Measurements from ENCODE around the gene GHITM. TPM values are rescaled to one million over a fixed set of nuclear protein-coding genes. Genes with fewer than 3 reads are reported as not detected.

Gene GHITM
- total RNA-seq, 1 donor from 2014 or later = 77.2 TPM

DNA sequence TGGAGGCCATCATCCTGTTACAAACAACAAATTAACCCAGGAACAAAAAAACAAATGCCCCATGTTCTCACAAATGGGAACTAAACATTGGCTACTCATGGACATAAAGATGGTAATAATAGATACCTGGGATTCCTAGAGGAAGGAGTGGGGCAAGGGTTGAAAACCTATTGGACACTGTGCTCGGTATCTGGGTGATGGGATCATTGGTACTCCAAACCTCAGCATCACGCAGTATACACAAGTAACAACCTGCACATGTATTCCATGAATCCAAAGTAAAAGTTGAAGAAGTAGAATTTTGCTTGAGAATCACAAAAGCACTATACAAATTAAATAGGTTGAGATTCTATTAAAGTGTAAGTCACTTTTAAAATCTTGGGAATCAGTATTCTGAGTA is 16.7 kb downstream of the GHITM start:
- no peaks in the 10 kb centered on the region for H3K4me1 ChIP-seq
- H3K27ac ChIP-seq = no peak overlapping the region
- H3K36me3 ChIP-seq = peaks cover 30 to 33% of the 10 kb centered on the region in 2 donors
- H3K27me3 ChIP-seq = no peaks in the 10 kb centered on the region
- no peak overlapping the region for H3K4me3 ChIP-seq
- TF ChIP-seq, protein P1, sequence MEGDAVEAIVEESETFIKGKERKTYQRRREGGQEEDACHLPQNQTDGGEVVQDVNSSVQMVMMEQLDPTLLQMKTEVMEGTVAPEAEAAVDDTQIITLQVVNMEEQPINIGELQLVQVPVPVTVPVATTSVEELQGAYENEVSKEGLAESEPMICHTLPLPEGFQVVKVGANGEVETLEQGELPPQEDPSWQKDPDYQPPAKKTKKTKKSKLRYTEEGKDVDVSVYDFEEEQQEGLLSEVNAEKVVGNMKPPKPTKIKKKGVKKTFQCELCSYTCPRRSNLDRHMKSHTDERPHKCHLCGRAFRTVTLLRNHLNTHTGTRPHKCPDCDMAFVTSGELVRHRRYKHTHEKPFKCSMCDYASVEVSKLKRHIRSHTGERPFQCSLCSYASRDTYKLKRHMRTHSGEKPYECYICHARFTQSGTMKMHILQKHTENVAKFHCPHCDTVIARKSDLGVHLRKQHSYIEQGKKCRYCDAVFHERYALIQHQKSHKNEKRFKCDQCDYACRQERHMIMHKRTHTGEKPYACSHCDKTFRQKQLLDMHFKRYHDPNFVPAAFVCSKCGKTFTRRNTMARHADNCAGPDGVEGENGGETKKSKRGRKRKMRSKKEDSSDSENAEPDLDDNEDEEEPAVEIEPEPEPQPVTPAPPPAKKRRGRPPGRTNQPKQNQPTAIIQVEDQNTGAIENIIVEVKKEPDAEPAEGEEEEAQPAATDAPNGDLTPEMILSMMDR (IDR thresholded peaks at IDR 0.05) = no peak
- H3K9me3 ChIP-seq = no peaks in the 10 kb centered on the region
- intact Hi-C loops (cut with DNase I) = no loop called here
- DNase-seq (ENCODE audit: low spot score in 2 of 2) = no peak

GRCh38 chr10:84156768-84157167 is 17.5 kb downstream of the GHITM start:
- no peaks in the 10 kb centered on the region for H3K4me1 ChIP-seq
- no peaks in the 10 kb centered on the region for H3K9me3 ChIP-seq
- peaks cover 23 to 26% of the 10 kb centered on the region in 2 donors for H3K36me3 ChIP-seq
- intact Hi-C loops (cut with DNase I) = no loop called here
- no peak overlapping the region for H3K27ac ChIP-seq
- no peak for DNase-seq (ENCODE audit: low spot score in 2 of 2)
- H3K4me3 ChIP-seq = no peak overlapping the region
- no peaks in the 10 kb centered on the region for H3K27me3 ChIP-seq
- TF ChIP-seq, protein P1 (IDR thresholded peaks at IDR 0.05) = no peak

DNA sequence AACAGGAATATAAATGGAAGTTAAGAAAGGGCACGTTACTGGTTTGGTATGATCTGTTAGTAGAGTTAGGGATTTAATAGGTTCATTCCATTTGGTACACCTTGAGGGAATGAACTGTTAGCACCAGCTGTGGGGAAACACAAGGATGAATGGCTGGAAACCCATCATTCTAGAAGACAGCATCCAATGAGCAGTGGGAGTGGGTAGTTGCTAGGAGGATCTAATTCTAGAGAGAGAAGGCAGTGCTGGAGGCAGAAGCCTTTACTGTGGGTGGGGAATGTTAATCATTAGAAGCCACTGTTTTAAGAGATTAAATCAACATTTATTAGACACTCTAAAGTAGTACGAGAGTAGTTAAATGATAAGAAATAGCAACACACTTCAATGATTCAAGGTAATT is 18.8 kb downstream of the GHITM start:
- no peaks in the 10 kb centered on the region for H3K9me3 ChIP-seq
- DNase-seq (ENCODE audit: low spot score in 2 of 2) = no peak
- TF ChIP-seq, protein P1 (IDR thresholded peaks at IDR 0.05) = no peak
- no peaks in the 10 kb centered on the region for H3K27me3 ChIP-seq
- H3K27ac ChIP-seq = no peak overlapping the region
- H3K4me3 ChIP-seq = no peak overlapping the region
- intact Hi-C loops (cut with DNase I) = no loop called here
- no peaks in the 10 kb centered on the region for H3K4me1 ChIP-seq
- peaks cover 10 to 15% of the 10 kb centered on the region in 2 donors for H3K36me3 ChIP-seq

DNA sequence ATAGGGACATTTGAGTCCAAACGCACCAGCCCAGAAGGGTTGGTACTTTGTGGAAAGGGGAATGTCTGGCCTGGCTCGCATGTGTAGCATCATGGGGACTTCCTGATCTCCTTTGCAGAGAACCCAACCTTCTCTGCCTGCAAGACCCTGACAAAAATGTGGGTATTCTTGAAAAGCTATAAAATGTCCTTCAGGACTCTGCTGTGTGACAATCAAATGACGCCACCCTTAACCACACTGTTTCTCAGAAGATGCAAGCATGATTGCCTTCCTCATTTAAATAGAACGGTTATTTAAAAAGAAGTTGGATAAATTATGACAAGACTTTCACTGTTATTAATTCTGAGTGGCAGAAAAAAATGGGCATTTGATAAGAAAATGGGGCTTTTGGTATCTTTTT is 19.2 kb downstream of the GHITM start:
- Histone ChIP-seq H3K36me3 (peaks cover 7 to 13% of the 10 kb centered on the region in 2 donors), H3K9me3 (no peaks in the 10 kb centered on the region), H3K27ac (no peak overlapping the region), H3K4me1 (no peaks in the 10 kb centered on the region), H3K27me3 (no peaks in the 10 kb centered on the region), H3K4me3 (no peak overlapping the region)
- TF ChIP-seq, protein P1 (IDR thresholded peaks at IDR 0.05) = no peak
- intact Hi-C loops (cut with DNase I) = no loop called here
- DNase-seq (ENCODE audit: low spot score in 2 of 2) = no peak

- peaks cover 5 to 12% of the 10 kb centered on the region in 2 donors for H3K36me3 ChIP-seq
- intact Hi-C loops (cut with DNase I) = no loop called here
- no peak overlapping the region for H3K4me3 ChIP-seq
- no peak overlapping the region for H3K27ac ChIP-seq
- TF ChIP-seq, protein P1 (IDR thresholded peaks at IDR 0.05) = no peak
- no peaks in the 10 kb centered on the region for H3K27me3 ChIP-seq
- DNase-seq (ENCODE audit: low spot score in 2 of 2) = no peak
- no peaks in the 10 kb centered on the region for H3K4me1 ChIP-seq
- no peaks in the 10 kb centered on the region for H3K9me3 ChIP-seq
Measured at GRCh38 chr10:84159076-84159685, 19.9 kb downstream of the GHITM start.

Data from ascending aorta (tissue), 2 donors.